Sigmoid colon (tissue), 7 donors: ENCODE data around the gene TCF7L2. TPM values are rescaled to one million over a fixed set of nuclear protein-coding genes. Genes with fewer than 3 reads are reported as not detected.

Experiments
- DNase-seq: peaks from one replicate; pipeline ENCODE4 v3.0.0-alpha.2; 2019
- H3K27ac ChIP-seq, 4 donors: fragments of 200-600 bp; sonication (generic); one replicate each; pipeline ENCODE4 v1.5.1; 2016 to 2019; ENCODE audit warnings: mild to moderate bottlenecking in 1 of 4
- H3K27me3 ChIP-seq, 3 donors: fragments of 200-600 bp; sonication (generic); one replicate each; pipeline ENCODE4 v1.5.1; 2019; ENCODE audit warnings: mild to moderate bottlenecking in 1 of 3
- H3K36me3 ChIP-seq, 4 donors: fragments of 200-600 bp; sonication (generic); one replicate each; pipeline ENCODE4 v1.5.1; 2016 to 2019
- H3K4me1 ChIP-seq, 4 donors: fragments of 200-600 bp; sonication (generic); one replicate each; pipeline ENCODE4 v1.5.1; 2017 to 2019
- H3K4me3 ChIP-seq, 4 donors: fragments of 200-600 bp; sonication (generic); one replicate each; pipeline ENCODE4 v1.5.1; 2017 to 2019; ENCODE audit warnings: mild to moderate bottlenecking in 2 of 4, moderate library complexity in 1 of 4
- H3K9me3 ChIP-seq, 4 donors: fragments of 200-600 bp in 3 of 4; sonication (generic) in 3 of 4; one replicate each; pipeline versions ENCODE4 v1.5.1 to v1.6.1; 2013 to 2019
- EP300 ChIP-seq, 4 donors: sonication (generic); formaldehyde crosslinking; IDR thresholded peaks; one replicate each; pipeline ENCODE4 v1.6.1; 2017; ENCODE audit warnings: antibody characterized with exemption in 4 of 4
- POLR2A ChIP-seq, 2 donors: fragments of 450-650 bp; IDR thresholded peaks; one replicate each; pipeline ENCODE4 v1.6.1; 2016; ENCODE audit warnings: antibody characterized with exemption in 2 of 2, mild to moderate bottlenecking in 2 of 2, moderate library complexity in 2 of 2
- POLR2AphosphoS5 ChIP-seq, 4 donors: sonication (generic); formaldehyde crosslinking; IDR thresholded peaks; one replicate each; pipeline ENCODE4 v1.6.1; 2017; ENCODE audit warnings: antibody characterized with exemption in 4 of 4
- WGBS, 2 donors: extraction: QIAGEN DNeasy Blood & Tissue Kit; methylation state at CpG; one replicate each; pipeline ENCODE4 v1.1.7; 2013; 5-methylcytosine and 5-hydroxymethylcytosine counted together
- intact Hi-C: fragments of 100-400 bp; cut with DNase I; formaldehyde crosslinking; loops from one replicate; pipeline ENCODE4 v1.15.1; 2023
- polyA plus RNA-seq, 3 donors: library from polyadenylated mRNA; stranded (reverse); fragments of 200-250 nt; gene quantifications; one replicate each; pipeline ENCODE4 v1.2.3, GENCODE V29; 2013
- total RNA-seq, 4 donors: library from RNA; depleted of rRNA; stranded (reverse); fragments of >200 nt; gene quantifications; one replicate each; pipeline ENCODE4 v1.1.0, GENCODE V29; 2016
- TF ChIP-seq, protein P1 (sequence below), 4 experiments: fragments of 450-650 bp in 3 of 4; fragments of 200-600 bp in 1 of 4; IDR thresholded peaks; one replicate each; pipeline ENCODE4 v1.5.1; 2016 to 2019; ENCODE audit warnings: antibody characterized with exemption in 4 of 4, mild to moderate bottlenecking in 3 of 4, moderate library complexity in 2 of 4
- donor health status: healthy with polysubstance abuse.
- donor health status: Bipolar disorder and iron deficiency.
- donor health status: healthy.

The TCF7L2 gene
- total and polyA plus RNA-seq, 7 donors = 15.3 to 40.4 (median 30.0) TPM

DNA sequence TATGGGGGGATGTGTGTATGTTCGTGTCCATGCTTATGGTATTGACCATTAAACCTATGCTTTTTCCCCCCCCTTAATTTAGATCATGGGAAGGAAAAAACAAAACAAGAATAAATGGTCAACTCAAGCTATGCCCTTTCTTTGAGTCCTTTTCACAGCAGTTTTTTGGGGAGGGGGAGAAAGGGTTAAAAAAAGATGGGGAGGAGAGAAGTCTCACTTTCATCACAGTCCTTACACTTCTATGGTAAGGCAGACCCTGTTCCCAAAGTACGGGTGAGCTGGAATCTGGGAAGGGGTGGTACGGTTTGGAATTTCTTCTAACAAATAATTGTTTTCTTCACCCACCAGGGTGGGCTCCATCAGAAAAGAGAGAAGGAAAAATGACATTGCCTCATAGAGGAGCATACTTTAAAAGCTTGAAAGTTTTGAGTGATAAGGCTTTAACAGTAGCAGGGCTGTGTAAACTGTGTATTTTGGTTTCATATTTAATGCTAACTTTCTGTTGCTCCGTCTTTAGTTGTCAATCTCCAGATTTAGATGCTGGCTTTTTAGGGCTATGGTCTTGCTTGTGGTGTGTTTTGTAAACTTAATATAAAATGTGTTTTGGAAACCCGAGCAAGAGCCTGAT lies 180.1 kb downstream of the TCF7L2 start:
- Histone ChIP-seq H3K27me3 (no peaks in the 10 kb centered on the region), H3K36me3 (no peaks in the 10 kb centered on the region), H3K4me1 (peaks cover under 1 to 58% (median 43%) of the 10 kb centered on the region in 4 donors), H3K27ac (no peak overlapping the region), H3K4me3 (no peak overlapping the region), H3K9me3 (no peaks in the 10 kb centered on the region)
- no peak for TF ChIP-seq POLR2AphosphoS5 (IDR thresholded peaks at IDR 0.05)
- no peak for TF ChIP-seq EP300 (IDR thresholded peaks at IDR 0.05)
- TF ChIP-seq POLR2A (IDR thresholded peaks at IDR 0.05) = no peak
- TF ChIP-seq, protein P1, sequence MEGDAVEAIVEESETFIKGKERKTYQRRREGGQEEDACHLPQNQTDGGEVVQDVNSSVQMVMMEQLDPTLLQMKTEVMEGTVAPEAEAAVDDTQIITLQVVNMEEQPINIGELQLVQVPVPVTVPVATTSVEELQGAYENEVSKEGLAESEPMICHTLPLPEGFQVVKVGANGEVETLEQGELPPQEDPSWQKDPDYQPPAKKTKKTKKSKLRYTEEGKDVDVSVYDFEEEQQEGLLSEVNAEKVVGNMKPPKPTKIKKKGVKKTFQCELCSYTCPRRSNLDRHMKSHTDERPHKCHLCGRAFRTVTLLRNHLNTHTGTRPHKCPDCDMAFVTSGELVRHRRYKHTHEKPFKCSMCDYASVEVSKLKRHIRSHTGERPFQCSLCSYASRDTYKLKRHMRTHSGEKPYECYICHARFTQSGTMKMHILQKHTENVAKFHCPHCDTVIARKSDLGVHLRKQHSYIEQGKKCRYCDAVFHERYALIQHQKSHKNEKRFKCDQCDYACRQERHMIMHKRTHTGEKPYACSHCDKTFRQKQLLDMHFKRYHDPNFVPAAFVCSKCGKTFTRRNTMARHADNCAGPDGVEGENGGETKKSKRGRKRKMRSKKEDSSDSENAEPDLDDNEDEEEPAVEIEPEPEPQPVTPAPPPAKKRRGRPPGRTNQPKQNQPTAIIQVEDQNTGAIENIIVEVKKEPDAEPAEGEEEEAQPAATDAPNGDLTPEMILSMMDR (IDR thresholded peaks at IDR 0.05) = no peak
- intact Hi-C loops = no loop called here
- WGBS, 2 donors = 91% methylated on average over 5 of the region's 5 CpGs
- DNase-seq = no peak

DNA sequence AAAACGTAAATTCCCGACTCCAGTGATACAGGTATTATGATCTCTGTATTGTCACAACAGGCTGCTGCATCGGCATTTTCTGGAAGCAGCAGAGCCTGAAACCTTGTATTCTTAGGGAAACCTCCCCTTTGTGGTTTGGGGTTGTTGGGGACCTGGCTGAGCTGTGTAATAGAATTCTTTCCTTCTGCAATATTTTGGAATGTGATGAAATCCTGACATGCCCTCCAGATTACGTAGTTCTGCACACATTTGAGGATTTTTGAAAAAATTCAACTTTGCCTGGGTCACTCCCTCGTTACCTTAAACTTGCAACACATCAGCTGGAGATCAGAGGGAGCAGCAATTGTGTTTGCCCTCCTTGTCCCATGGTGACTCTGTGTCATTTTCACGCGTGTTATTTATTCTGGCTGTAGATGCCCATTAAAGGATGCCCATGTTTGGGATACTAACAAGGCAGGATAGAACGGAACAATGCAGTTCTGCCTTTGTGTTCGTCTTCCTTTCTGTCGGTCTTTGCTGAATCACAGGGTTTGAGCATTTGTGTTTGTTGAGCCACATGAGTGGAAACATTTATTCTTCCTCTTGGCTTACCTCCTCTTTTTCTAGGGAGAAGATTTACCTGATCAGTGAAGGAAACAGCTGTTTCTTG lies 181.7 kb downstream of the TCF7L2 start:
- no peak overlapping the region for H3K4me3 ChIP-seq
- H3K36me3 ChIP-seq = no peaks in the 10 kb centered on the region
- no peak for DNase-seq
- no peaks in the 10 kb centered on the region for H3K27me3 ChIP-seq
- peak overlapping the region; percentile 42 to 65 (median 48) for H3K27ac ChIP-seq
- H3K9me3 ChIP-seq = no peaks in the 10 kb centered on the region
- WGBS, 2 donors = 82 to 83% methylated on average over 10 of the region's 10 CpGs
- peaks cover 3 to 51% (median 37%) of the 10 kb centered on the region in 4 donors for H3K4me1 ChIP-seq
- no peak for TF ChIP-seq POLR2A (IDR thresholded peaks at IDR 0.05)
- TF ChIP-seq, protein P1 (IDR thresholded peaks at IDR 0.05) = no peak
- no peak for TF ChIP-seq EP300 (IDR thresholded peaks at IDR 0.05)
- peak in 1 of 4 donors; percentile 31 for TF ChIP-seq POLR2AphosphoS5 (IDR thresholded peaks at IDR 0.05)
- intact Hi-C loops = no loop called here

DNA sequence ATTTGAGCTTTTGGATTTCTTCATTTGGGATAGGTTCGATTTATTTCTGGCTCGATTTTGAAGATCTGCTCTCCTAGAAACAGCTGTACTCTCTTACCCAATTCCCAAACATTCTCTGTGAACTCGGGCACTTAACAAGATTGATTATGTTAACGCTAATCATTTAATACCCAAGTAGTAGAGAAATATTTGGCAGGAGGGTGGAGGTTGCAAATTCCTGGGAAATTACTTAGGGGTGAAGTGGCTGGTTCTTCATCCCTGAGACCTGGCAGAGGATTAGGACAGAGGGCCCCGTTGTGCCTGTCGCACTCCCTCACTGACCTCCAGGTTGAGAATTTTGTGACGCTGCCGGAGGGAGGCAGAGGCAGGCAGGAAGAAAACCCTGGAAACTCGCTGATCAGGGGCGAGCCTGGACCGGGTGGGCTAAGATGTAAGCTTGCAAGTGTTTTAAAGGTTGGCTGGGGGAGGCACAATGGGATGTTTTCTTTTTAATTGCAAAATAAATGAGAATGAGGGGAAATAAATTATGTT lies 182.6 kb downstream of the TCF7L2 start:
- TF ChIP-seq, protein P1 (IDR thresholded peaks at IDR 0.05) = no peak
- TF ChIP-seq POLR2A (IDR thresholded peaks at IDR 0.05) (no peak), EP300 (IDR thresholded peaks at IDR 0.05) (no peak), POLR2AphosphoS5 (IDR thresholded peaks at IDR 0.05) (no peak)
- Histone ChIP-seq H3K36me3 (no peaks in the 10 kb centered on the region), H3K27ac (peak overlapping the region; percentile 42 to 65 (median 48)), H3K4me3 (no peak overlapping the region), H3K4me1 (peaks cover 3 to 55% (median 36%) of the 10 kb centered on the region in 4 donors), H3K9me3 (no peaks in the 10 kb centered on the region), H3K27me3 (no peaks in the 10 kb centered on the region)
- 75 to 78% methylated on average over 11 of the region's 11 CpGs for WGBS, 2 donors
- intact Hi-C loops = no loop called here
- no peak for DNase-seq

DNA sequence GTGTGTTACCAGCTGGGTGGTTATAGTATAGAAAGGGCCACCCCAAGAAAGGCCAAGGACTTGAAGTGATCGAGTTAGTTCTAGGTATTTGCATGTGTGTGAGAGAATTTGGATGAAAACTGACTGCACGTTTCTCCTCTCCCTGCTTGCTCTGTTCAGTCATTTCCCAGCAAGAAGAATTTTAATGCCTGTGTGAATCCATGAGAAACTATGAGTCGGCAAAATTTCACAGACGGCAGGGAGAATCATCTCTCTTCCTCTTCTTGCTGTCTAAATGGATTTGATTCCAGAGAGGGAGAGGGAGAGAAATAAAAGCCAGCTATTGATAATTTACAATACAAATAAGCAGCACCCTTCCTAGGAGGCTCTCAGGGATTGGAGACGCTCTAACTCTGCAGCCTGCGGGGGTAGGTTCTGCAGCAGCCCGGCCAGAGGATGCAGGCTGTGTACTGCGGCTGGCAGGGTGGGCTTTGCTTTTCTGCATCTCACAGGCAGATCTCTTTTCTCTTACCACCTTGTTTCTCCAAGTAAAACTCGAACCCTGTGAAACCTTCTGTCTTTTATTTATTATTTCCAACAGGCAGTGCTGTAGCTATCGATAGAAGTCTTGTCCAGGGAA lies 183.6 kb downstream of the TCF7L2 start:
- WGBS, 2 donors = 80 to 85% methylated on average over 10 of the region's 10 CpGs
- H3K4me1 ChIP-seq = peaks cover 3 to 57% (median 40%) of the 10 kb centered on the region in 4 donors
- H3K36me3 ChIP-seq = no peaks in the 10 kb centered on the region
- intact Hi-C loops = no loop called here
- no peak overlapping the region for H3K4me3 ChIP-seq
- peak in 1 of 4 donors; percentile 17 for TF ChIP-seq POLR2AphosphoS5 (IDR thresholded peaks at IDR 0.05)
- TF ChIP-seq, protein P1 (IDR thresholded peaks at IDR 0.05) = no peak
- peak overlapping the region in 3 of 4 donors; percentile 42 to 65 (median 49) for H3K27ac ChIP-seq
- no peaks in the 10 kb centered on the region for H3K27me3 ChIP-seq
- no peaks in the 10 kb centered on the region for H3K9me3 ChIP-seq
- no peak for DNase-seq
